H1 (cell line): Measurements from ENCODE around the gene COL19A1. TPM values are rescaled to one million over a fixed set of nuclear protein-coding genes. Genes with fewer than 3 reads are reported as not detected.

Source experiments
- EGR1 ChIP-seq: IDR thresholded peaks from 2 replicates; pipeline ENCODE4 v1.6.1; 2011; ENCODE audit warnings: low read depth, low read length, borderline replicate concordance
- KDM4A ChIP-seq: IDR thresholded peaks from one replicate; pipeline ENCODE4 v1.7.1; 2012; ENCODE audit warnings: low read depth, mild to moderate bottlenecking, moderate library complexity, low read length, inconsistent platforms; ENCODE audit not compliant: severe bottlenecking
- SAP30 ChIP-seq: fragments of 300-600 bp; sonication (generic); IDR thresholded peaks from 2 replicates; pipeline ENCODE4 v1.7.1; 2012; ENCODE audit warnings: low read length, moderate library complexity, mild to moderate bottlenecking, inconsistent platforms; ENCODE audit not compliant: insufficient read depth, insufficient replicate concordance
- SIRT6 ChIP-seq: IDR thresholded peaks from one replicate; pipeline ENCODE4 v1.7.1; 2012; ENCODE audit warnings: low read length, inconsistent platforms
- polyA plus RNA-seq, 7 experiments: library from polyadenylated mRNA; depleted of rRNA in 3 of 7; stranded (reverse) in 5 of 7; unstranded in 2 of 7; fragments of >200 nt in 5 of 7; fragments of 200-250 nt in 2 of 7; gene quantifications; 1 replicate in 5 of 7; 2 replicates in 1 of 7; 4 replicates in 1 of 7; pipeline versions ENCODE4 v1.2.1 to v1.2.3, GENCODE V29; 2011 to 2013; ENCODE audit warnings: missing spikeins in 2 of 7, mixed read lengths in 2 of 7
- total RNA-seq: library from RNA; stranded (reverse); fragmentation: NEBNext Ultra II Directional; extraction: Animal tissue kit (Norgen Biotek cat#: 25700); gene quantifications from 2 replicates; pipeline ENCODE4 v1.2.1, GENCODE V29; 2021
- TF ChIP-seq, protein P1 (sequence below): fragments of 300-600 bp; sonication (generic); IDR thresholded peaks from 2 replicates; pipeline ENCODE4 v1.7.1; 2012; ENCODE audit warnings: low read length, moderate library complexity, mild to moderate bottlenecking, inconsistent platforms; ENCODE audit not compliant: insufficient replicate concordance

The COL19A1 gene
- total and polyA plus RNA-seq, 2 of the 8 experiments (the other 6 are each of a cell fraction or from before 2014, with no cell fraction given), result not detected

- TF ChIP-seq, protein P1, sequence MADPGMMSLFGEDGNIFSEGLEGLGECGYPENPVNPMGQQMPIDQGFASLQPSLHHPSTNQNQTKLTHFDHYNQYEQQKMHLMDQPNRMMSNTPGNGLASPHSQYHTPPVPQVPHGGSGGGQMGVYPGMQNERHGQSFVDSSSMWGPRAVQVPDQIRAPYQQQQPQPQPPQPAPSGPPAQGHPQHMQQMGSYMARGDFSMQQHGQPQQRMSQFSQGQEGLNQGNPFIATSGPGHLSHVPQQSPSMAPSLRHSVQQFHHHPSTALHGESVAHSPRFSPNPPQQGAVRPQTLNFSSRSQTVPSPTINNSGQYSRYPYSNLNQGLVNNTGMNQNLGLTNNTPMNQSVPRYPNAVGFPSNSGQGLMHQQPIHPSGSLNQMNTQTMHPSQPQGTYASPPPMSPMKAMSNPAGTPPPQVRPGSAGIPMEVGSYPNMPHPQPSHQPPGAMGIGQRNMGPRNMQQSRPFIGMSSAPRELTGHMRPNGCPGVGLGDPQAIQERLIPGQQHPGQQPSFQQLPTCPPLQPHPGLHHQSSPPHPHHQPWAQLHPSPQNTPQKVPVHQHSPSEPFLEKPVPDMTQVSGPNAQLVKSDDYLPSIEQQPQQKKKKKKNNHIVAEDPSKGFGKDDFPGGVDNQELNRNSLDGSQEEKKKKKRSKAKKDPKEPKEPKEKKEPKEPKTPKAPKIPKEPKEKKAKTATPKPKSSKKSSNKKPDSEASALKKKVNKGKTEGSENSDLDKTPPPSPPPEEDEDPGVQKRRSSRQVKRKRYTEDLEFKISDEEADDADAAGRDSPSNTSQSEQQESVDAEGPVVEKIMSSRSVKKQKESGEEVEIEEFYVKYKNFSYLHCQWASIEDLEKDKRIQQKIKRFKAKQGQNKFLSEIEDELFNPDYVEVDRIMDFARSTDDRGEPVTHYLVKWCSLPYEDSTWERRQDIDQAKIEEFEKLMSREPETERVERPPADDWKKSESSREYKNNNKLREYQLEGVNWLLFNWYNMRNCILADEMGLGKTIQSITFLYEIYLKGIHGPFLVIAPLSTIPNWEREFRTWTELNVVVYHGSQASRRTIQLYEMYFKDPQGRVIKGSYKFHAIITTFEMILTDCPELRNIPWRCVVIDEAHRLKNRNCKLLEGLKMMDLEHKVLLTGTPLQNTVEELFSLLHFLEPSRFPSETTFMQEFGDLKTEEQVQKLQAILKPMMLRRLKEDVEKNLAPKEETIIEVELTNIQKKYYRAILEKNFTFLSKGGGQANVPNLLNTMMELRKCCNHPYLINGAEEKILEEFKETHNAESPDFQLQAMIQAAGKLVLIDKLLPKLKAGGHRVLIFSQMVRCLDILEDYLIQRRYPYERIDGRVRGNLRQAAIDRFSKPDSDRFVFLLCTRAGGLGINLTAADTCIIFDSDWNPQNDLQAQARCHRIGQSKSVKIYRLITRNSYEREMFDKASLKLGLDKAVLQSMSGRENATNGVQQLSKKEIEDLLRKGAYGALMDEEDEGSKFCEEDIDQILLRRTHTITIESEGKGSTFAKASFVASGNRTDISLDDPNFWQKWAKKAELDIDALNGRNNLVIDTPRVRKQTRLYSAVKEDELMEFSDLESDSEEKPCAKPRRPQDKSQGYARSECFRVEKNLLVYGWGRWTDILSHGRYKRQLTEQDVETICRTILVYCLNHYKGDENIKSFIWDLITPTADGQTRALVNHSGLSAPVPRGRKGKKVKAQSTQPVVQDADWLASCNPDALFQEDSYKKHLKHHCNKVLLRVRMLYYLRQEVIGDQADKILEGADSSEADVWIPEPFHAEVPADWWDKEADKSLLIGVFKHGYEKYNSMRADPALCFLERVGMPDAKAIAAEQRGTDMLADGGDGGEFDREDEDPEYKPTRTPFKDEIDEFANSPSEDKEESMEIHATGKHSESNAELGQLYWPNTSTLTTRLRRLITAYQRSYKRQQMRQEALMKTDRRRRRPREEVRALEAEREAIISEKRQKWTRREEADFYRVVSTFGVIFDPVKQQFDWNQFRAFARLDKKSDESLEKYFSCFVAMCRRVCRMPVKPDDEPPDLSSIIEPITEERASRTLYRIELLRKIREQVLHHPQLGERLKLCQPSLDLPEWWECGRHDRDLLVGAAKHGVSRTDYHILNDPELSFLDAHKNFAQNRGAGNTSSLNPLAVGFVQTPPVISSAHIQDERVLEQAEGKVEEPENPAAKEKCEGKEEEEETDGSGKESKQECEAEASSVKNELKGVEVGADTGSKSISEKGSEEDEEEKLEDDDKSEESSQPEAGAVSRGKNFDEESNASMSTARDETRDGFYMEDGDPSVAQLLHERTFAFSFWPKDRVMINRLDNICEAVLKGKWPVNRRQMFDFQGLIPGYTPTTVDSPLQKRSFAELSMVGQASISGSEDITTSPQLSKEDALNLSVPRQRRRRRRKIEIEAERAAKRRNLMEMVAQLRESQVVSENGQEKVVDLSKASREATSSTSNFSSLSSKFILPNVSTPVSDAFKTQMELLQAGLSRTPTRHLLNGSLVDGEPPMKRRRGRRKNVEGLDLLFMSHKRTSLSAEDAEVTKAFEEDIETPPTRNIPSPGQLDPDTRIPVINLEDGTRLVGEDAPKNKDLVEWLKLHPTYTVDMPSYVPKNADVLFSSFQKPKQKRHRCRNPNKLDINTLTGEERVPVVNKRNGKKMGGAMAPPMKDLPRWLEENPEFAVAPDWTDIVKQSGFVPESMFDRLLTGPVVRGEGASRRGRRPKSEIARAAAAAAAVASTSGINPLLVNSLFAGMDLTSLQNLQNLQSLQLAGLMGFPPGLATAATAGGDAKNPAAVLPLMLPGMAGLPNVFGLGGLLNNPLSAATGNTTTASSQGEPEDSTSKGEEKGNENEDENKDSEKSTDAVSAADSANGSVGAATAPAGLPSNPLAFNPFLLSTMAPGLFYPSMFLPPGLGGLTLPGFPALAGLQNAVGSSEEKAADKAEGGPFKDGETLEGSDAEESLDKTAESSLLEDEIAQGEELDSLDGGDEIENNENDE, result no peak
- no peak for TF ChIP-seq SIRT6
- TF ChIP-seq EGR1, result no peak
- TF ChIP-seq SAP30, result no peak
- no peak for TF ChIP-seq KDM4A
Measured at GRCh38 chr6:70040766-70041165, 174.4 kb downstream of the COL19A1 start (continued).
